HEK293T (cell line): ENCODE measurements around the gene MRPL39.

Experiments used
- CTCF ChIA-PET: fragments of 350-600 bp; formaldehyde crosslinking; extraction: SDS; loops from one replicate; lab custom pipeline; 2021; ENCODE audit warnings: antibody characterized with exemption, inconsistent platforms; lab: Yijun Ruan, JAX
- POLR2A ChIA-PET: fragments of 350-600 bp; formaldehyde crosslinking; extraction: SDS; loops from one replicate; lab custom pipeline; 2020; ENCODE audit warnings: antibody characterized with exemption, inconsistent platforms; lab: Yijun Ruan, JAX
- DNase-seq: peaks from one replicate; pipeline ENCODE4 v3.0.0; 2012; ENCODE audit warnings: mixed read lengths; ENCODE audit errors: extremely low spot score
- ARNT ChIP-seq: fragments of 450-650 bp; IDR thresholded peaks from 2 replicates; pipeline ENCODE4 v1.6.1; 2017; ENCODE audit warnings: mild to moderate bottlenecking
- BHLHE40 ChIP-seq: fragments of 450-650 bp; IDR thresholded peaks from 2 replicates; pipeline ENCODE4 v1.6.1; 2016; ENCODE audit warnings: mild to moderate bottlenecking, moderate library complexity, borderline replicate concordance
- CTBP1 ChIP-seq: fragments of 450-650 bp; IDR thresholded peaks from 2 replicates; pipeline ENCODE4 v1.6.1; 2016; ENCODE audit warnings: borderline replicate concordance
- ELF4 ChIP-seq: fragments of 450-650 bp; IDR thresholded peaks from 2 replicates; pipeline ENCODE4 v1.6.1; 2017; ENCODE audit warnings: antibody characterized with exemption
- FOXA1 ChIP-seq: fragments of 450-650 bp; IDR thresholded peaks from 2 replicates; pipeline ENCODE4 v1.6.1; 2016; ENCODE audit warnings: mild to moderate bottlenecking
- FOXK2 ChIP-seq: fragments of 450-650 bp; IDR thresholded peaks from 2 replicates; pipeline ENCODE4 v1.6.1; 2016; ENCODE audit warnings: mild to moderate bottlenecking
- FOXM1 ChIP-seq: fragments of 450-650 bp; IDR thresholded peaks from 2 replicates; pipeline ENCODE4 v1.6.1; 2017; ENCODE audit warnings: mild to moderate bottlenecking, borderline replicate concordance
- HDGF ChIP-seq: fragments of 450-650 bp; IDR thresholded peaks from 2 replicates; pipeline ENCODE4 v1.6.1; 2017; ENCODE audit warnings: antibody characterized with exemption, borderline replicate concordance
- L3MBTL2 ChIP-seq: fragments of 450-650 bp; conservative IDR thresholded peaks from 2 replicates; pipeline ENCODE4 v1.6.1; 2016; ENCODE audit warnings: mild to moderate bottlenecking
- LEF1 ChIP-seq: fragments of 450-650 bp; IDR thresholded peaks from 2 replicates; pipeline ENCODE4 v1.6.1; 2017; ENCODE audit warnings: mild to moderate bottlenecking, borderline replicate concordance
- NFRKB ChIP-seq: fragments of 450-650 bp; IDR thresholded peaks from 2 replicates; pipeline ENCODE4 v1.6.1; 2016; ENCODE audit warnings: mild to moderate bottlenecking, moderate library complexity
- SP1 ChIP-seq: fragments of 450-650 bp; IDR thresholded peaks from 2 replicates; pipeline ENCODE4 v1.6.1; 2017
- SUZ12 ChIP-seq: fragments of 450-650 bp; IDR thresholded peaks from 2 replicates; pipeline ENCODE4 v1.6.1; 2016; ENCODE audit warnings: mild to moderate bottlenecking
- TARDBP ChIP-seq: fragments of 450-650 bp; IDR thresholded peaks from 2 replicates; pipeline ENCODE4 v1.6.1; 2016
- ZNF384 ChIP-seq: fragments of 450-650 bp; IDR thresholded peaks from 2 replicates; pipeline ENCODE4 v1.6.1; 2016
- TF ChIP-seq, protein P1 (sequence below): fragments of 450-650 bp; IDR thresholded peaks from 2 replicates; pipeline ENCODE4 v1.6.1; 2016

The MRPL39 gene

DNA sequence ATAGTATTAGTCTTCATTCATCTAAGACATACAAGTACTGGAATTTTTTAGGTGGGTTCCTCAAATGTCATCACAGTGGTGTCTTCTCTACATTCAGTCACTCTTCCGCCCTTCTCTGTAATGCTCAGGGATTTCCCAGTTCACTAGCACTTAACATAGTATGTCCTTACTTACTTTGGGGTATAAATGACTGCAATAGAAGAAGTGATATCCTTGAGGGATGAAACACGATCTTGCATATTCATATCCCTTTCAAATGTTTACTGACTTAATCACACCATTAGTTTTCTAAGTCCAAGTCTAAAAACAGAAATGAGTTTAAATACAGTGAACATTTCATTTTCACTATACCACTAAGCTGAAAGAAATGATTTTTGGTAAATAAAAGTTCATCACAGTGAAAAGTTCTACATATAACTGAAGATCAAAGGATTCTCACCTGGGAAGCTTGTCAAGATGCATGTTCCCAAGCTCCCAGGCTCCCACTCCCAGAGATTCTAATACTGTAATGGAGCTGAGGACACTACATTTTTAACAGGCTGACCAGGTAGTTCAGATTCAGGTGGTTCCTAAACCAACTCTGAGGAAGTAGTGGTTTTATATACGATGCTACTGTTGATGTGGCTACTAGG, 29.7 kb downstream of the MRPL39 start:
- DNase-seq: no peak
- ChIA-PET CTCF (no interaction called here), POLR2A (no interaction called here)
- TF ChIP-seq SP1 (no peak), L3MBTL2 (no peak), FOXK2 (no peak), ARNT (no peak), BHLHE40 (no peak), TARDBP (no peak), FOXM1 (no peak), CTBP1 (no peak), ELF4 (no peak), SUZ12 (no peak)
- TF ChIP-seq, protein P1, sequence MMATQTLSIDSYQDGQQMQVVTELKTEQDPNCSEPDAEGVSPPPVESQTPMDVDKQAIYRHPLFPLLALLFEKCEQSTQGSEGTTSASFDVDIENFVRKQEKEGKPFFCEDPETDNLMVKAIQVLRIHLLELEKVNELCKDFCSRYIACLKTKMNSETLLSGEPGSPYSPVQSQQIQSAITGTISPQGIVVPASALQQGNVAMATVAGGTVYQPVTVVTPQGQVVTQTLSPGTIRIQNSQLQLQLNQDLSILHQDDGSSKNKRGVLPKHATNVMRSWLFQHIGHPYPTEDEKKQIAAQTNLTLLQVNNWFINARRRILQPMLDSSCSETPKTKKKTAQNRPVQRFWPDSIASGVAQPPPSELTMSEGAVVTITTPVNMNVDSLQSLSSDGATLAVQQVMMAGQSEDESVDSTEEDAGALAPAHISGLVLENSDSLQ: no peak

- POLR2A ChIA-PET: no interaction called here
- peak; percentile 19 for DNase-seq
- CTCF ChIA-PET: interaction anchor here (0.5 kb wide), 1 partner anchor 131 kb away, joined by 4 read pairs; no protein-coding TSS in a partner anchor
- TF ChIP-seq FOXM1 (no peak), HDGF (no peak), BHLHE40 (no peak), SP1 (no peak), TARDBP (no peak)
- TF ChIP-seq, protein P1: no peak
Measured at GRCh38 chr21:25573409-25574206, 33.7 kb downstream of the MRPL39 start.

DNA sequence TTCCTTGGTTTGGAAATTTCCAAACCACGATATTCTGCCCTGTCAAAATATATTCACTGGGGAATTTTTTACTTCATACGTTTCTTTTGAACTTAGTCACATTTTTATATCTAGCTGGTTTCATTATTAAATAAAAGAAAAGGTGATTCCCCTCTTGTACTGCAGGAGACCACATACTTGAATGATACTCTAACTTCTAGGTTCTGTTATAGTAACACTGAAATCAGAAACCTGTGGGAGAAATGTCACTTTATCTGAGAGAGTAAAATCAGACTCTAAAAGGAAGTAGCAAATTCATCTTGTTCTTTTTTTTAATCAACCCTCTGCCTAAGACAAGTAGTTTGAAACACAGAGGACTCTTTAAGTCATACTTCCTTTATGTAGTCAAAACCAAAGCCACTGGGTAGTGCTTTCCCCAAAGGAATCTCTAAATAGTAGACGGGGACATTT, 34.4 kb downstream of the MRPL39 start:
- DNase-seq: no peak
- POLR2A ChIA-PET: no interaction called here
- CTCF ChIA-PET: no interaction called here

GRCh38 chr21:25571726-25572121, 35.6 kb downstream of the MRPL39 start:
- TF ChIP-seq ZNF384 (no peak), FOXM1 (no peak), FOXK2 (no peak), LEF1 (no peak), SUZ12 (no peak), ELF4 (no peak), TARDBP (no peak)
- ChIA-PET CTCF (no interaction called here), POLR2A (no interaction called here)
- no peak for DNase-seq

More for the DNA sequence above, 34.4 kb downstream of the MRPL39 start:
- TF ChIP-seq TARDBP: no peak
- no peak for TF ChIP-seq ARNT
- TF ChIP-seq HDGF: no peak
- TF ChIP-seq FOXM1: no peak
- TF ChIP-seq BHLHE40: no peak
- no peak for TF ChIP-seq ELF4
- TF ChIP-seq SUZ12: no peak
- TF ChIP-seq ZNF384: no peak
- no peak for TF ChIP-seq NFRKB
- no peak for TF ChIP-seq SP1
- TF ChIP-seq FOXA1: no peak
- TF ChIP-seq, protein P1: no peak
- no peak for TF ChIP-seq FOXK2
- TF ChIP-seq LEF1: no peak
- TF ChIP-seq L3MBTL2: no peak
- TF ChIP-seq CTBP1: no peak

GRCh38 chr21:25569711-25570110, 37.6 kb downstream of the MRPL39 start:
- TF ChIP-seq, protein P1: no peak
- no peak for TF ChIP-seq LEF1
- TF ChIP-seq ELF4: no peak
- ChIA-PET CTCF (no interaction called here), POLR2A (no interaction called here)
- DNase-seq: no peak

- ChIA-PET POLR2A (no interaction called here), CTCF (no interaction called here)
- DNase-seq: no peak
- no peak for TF ChIP-seq FOXM1
- no peak for TF ChIP-seq SP1
- TF ChIP-seq ZNF384: no peak
- TF ChIP-seq L3MBTL2: no peak
- no peak for TF ChIP-seq SUZ12
- no peak for TF ChIP-seq ELF4
- TF ChIP-seq, protein P1: no peak
- TF ChIP-seq NFRKB: no peak
- TF ChIP-seq HDGF: no peak
- no peak for TF ChIP-seq BHLHE40
- no peak for TF ChIP-seq FOXA1
- TF ChIP-seq FOXK2: no peak
- no peak for TF ChIP-seq ARNT
- no peak for TF ChIP-seq CTBP1
- TF ChIP-seq TARDBP: no peak
- TF ChIP-seq LEF1: no peak
Measured at GRCh38 chr21:25569084-25569483, 38.2 kb downstream of the MRPL39 start.
